ENCODE results near the gene MIEF1. TPM values are rescaled to one million over a fixed set of nuclear protein-coding genes. Genes with fewer than 3 reads are reported as not detected.
"Not testable (repeated sequence)": the region's sequence is repeated elsewhere in the genome, so short reads cannot be mapped to it uniquely, and the experiment has no call there.

MIEF1 gene
- total RNA-seq, 1 experiment from 2014 or later: 19.8 TPM

DNA sequence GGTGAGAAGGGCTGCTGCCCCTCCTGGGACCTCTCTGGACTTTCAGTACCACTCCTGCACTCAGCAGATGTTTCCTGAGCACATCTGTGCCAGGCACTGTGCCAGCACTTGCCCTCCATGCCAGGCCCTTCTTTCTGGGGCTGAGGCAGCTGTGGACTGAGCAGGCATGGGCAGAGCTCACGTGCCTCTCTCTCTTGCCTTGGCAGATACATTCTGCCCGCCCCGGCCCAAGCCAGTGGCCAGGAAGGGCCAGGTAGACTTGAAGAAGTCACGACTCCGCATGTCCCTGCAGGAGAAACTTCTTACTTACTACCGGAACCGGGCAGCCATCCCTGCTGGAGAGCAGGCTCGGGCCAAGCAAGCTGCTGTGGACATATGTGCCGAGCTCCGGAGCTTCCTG is 9.9 kb downstream of the MIEF1 start:
- DNase-seq (ENCODE audit: low spot score): no peak

DNA sequence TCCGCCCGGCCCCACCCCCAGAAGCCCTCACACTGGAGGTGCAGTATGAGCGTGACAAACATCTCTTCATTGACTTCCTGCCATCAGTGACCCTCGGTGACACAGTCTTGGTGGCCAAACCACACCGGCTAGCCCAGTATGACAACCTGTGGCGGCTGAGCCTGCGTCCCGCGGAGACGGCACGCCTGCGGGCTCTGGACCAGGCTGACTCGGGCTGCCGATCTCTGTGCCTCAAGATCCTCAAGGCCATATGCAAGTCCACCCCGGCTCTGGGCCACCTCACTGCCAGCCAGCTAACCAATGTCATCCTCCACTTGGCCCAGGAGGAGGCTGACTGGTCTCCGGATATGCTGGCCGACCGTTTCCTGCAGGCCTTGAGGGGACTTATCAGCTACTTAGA is 11.7 kb downstream of the MIEF1 start:
- no peak for DNase-seq (ENCODE audit: low spot score)

DNA sequence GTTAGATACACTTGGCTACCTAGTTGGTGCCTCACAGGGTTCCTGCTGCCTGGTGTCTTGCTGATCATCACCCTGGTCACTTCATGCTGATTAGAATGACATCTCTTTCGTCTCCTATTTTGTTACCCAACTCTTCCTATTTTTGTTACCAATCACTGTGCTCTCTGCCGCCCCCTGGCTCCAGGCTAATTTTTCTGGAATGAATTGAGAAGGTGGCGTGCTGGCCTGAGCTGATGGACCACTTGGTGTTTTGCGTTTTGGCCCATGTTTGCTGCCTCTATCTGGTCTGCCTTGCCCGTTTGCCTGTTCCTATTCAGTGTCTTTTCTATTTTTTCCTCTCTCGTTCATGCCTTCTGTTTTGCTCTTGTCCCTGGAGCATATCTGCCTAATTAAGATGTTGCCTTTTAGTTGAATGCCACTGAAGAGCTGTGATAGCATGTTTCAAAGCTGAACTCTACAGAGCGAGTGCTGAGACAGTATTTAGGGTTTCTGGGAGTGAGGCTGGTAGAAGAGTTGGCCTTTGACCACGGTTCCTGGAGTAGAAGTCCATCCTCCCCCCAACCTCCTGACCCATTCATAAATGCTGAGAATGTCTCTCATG is 12.4 kb downstream of the MIEF1 start:
- no peak for DNase-seq (ENCODE audit: low spot score)

DNA sequence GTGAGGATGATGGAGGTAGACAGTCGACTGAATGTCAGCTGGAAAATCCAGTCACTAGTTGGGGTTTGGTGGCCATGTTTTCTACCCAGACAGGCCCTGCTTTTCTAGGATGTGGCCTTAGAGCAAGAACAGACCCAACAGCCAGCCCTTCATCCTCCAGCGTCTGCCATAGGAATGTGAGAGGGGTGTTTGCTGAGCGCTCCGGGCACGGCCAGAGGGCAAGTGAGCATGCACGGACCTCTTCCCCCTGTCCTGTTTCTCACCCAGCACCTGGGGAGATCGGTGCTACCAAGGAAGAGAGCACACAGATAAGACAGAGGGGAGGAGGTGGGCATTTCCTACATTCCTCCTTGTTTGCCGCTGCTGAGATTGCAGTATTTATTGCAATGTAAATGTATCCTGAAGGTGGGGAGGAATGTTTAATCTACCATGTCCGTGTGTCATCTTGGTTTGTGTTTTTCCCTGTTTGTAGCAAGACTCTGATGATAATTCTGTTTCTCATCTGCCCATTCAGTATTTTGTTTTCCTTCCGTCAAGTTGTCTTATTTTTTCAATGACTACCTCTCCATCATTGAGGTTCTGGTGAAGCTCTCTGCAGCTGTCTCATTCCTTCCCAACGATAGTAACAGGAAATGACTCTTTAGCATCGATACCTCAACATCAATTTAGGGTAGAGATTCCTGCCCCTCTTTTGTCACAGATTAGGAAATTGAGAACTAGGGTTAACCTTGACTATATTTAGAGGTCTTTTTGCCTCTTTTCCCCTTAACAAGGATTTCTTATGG is 13.4 kb downstream of the MIEF1 start:
- DNase-seq (ENCODE audit: low spot score): no peak

DNA sequence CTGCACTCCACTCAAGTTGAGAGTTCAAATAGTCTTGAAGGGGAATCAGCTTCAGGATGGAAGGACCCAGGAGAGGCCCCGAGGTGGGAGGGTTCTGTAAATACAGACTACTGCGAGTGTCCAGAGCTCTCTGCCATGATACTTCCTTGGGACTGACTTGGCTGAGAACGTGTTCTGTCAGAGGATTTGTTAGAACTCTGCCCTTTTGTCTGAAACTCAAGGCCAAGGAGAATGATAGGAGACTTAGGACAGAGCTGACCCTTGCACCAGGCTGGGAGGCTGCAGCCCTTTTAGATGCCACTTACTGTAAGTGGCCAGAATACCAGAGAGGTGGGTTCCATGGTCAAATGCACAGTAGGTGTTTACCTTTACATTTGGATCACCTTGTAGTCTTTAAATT is 15.4 kb downstream of the MIEF1 start:
- DNase-seq (ENCODE audit: low spot score): no peak

DNA sequence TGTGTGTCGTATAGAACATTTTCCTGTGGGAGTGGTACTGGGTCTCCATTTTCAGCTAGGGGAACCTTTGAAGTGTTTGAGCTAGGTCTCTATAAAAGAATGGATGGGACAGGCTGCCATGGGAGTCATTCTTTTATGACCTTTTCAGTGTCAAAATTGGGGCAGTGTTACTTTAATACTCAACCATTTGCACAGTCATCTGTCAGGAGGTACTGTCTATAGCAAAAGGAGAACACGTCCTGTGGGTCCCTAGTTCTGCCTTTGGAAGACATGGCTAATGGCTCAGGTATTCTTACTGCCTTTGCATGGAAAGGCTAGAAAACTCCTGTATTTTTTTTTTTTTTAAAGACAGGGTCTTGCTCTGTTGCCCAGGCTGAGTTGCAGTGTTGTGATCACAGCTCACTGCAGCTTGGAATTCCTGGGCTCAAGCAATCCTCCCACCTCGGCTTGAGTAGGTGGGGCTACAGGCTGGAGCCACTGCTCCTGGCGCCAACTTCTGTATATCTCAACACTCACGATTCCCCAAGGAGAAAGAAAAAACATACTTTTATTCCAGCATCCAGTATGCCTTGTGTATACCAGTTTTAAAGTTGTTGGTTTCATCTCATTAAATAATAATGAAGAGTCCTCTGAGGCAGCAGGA is 16.2 kb downstream of the MIEF1 start:
- no peak for DNase-seq (ENCODE audit: low spot score)

DNA sequence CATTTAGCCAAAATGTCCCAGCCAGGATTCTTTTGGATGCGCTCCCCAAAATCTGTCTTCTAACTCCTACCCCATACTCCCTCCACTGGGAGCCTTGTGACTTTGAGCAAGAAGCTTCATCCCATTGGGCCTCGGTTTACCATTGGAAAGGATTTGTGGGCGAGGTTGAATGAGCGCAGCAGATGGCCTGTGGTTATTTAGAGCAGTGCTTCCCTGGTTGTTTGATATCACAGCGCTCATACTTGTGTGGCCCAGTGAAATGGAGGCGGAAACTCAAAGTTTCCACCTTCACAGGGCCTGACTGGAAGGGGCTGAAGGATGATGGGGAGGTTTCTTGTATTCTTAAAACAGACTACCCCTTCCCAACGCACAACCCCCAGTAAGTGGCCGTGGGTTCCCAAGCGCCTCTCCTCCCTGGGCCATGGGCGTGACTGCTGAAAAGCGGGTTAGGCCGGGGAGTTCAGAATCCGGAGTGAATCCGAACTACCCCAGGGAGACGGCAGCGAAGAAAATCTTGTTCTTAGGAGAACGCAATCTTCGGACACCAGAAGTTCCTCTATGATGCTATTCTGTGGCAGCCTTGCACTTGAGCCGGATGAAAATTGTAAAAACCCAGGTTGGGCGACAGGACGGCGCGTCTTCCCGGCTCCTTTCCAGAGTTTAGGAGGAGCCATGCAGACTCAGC is 17.0 kb downstream of the MIEF1 start:
- DNase-seq (ENCODE audit: low spot score): no peak

DNA sequence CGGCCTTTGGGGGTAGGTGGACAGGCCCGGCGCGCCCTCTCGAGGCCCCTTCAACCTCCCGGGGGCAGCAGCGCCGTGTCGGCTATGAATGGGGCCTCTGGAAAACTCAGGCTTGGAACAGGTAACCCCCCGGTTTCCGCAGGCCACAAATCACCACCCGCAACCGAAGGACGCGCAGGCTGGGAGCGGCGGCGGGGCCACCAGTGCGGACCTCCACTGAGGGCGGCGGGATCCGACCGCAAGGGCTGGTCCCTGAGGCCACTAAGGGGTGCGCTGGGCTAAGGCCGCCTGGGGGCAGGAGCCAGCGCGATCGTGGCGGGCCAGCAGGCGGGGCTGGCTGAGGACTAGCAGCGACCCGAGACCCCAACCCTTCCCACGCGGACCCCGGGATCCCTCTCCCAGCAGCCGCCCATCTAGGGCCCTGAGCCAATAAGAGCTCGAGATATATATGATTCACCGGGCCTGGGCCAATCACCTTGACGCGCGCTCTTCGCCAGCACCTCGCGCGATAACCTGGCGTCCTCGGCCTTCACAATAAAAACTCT is 17.7 kb downstream of the MIEF1 start:
- DNase-seq (ENCODE audit: low spot score): peak; percentile 99

DNA sequence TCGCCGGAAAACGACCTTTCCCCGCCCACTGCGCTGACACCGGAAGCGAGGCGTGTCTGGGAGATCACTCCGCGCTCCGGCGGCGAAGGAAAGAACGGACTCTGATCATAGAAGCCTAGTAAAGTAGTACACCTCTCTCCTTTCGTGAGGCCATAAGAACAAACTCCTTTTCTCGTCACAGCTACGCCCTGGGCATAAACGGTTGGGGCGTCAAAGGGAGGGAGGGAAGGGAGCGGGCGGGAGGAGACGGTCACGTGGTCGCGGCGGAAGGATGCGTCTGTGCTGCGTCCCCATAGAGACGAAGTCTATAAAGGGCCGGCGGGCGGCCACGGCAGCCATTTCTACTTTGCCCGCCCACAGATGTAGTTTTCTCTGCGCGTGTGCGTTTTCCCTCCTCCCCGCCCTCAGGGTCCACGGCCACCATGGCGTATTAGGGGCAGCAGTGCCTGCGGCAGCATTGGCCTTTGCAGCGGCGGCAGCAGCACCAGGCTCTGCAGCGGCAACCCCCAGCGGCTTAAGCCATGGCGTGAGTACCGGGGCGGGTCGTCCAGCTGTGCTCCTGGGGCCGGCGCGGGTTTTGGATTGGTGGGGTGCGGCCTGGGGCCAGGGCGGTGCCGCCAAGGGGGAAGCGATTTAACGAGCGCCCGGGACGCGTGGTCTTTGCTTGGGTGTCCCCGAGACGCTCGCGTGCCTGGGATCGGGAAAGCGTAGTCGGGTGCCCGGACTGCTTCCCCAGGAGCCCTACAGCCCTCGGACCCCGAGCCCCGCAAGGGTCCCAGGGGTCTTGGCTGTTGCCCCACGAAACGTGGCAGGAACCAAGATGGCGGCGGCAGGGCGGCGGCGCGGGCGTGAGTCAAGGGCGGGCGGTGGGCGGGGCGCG is 18.4 kb downstream of the MIEF1 start, which contains the start of gene ATF4:
Gene ATF4 (plus strand): TSS at position 337 of the 880 bp plus-strand sequence. CDS start 884 bp downstream, outside the sequence.
- DNase-seq (ENCODE audit: low spot score): no peak

DNA sequence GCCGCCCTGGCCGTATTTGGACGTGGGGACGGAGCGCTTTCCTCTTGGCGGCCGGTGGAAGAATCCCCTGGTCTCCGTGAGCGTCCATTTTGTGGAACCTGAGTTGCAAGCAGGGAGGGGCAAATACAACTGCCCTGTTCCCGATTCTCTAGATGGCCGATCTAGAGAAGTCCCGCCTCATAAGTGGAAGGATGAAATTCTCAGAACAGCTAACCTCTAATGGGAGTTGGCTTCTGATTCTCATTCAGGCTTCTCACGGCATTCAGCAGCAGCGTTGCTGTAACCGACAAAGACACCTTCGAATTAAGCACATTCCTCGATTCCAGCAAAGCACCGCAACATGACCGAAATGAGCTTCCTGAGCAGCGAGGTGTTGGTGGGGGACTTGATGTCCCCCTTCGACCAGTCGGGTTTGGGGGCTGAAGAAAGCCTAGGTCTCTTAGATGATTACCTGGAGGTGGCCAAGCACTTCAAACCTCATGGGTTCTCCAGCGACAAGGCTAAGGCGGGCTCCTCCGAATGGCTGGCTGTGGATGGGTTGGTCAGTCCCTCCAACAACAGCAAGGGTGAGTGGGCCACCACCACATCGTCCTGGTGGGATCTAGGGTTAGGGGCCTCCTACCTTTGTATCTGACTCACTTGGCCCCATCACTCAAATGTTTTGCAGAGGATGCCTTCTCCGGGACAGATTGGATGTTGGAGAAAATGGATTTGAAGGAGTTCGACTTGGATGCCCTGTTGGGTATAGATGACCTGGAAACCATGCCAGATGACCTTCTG is 19.2 kb downstream of the MIEF1 start:
- peak; percentile 64 for DNase-seq (ENCODE audit: low spot score)

DNA sequence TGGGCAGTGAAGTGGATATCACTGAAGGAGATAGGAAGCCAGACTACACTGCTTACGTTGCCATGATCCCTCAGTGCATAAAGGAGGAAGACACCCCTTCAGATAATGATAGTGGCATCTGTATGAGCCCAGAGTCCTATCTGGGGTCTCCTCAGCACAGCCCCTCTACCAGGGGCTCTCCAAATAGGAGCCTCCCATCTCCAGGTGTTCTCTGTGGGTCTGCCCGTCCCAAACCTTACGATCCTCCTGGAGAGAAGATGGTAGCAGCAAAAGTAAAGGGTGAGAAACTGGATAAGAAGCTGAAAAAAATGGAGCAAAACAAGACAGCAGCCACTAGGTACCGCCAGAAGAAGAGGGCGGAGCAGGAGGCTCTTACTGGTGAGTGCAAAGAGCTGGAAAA is 20.0 kb downstream of the MIEF1 start:
- DNase-seq (ENCODE audit: low spot score): not testable (repeated sequence)

DNA sequence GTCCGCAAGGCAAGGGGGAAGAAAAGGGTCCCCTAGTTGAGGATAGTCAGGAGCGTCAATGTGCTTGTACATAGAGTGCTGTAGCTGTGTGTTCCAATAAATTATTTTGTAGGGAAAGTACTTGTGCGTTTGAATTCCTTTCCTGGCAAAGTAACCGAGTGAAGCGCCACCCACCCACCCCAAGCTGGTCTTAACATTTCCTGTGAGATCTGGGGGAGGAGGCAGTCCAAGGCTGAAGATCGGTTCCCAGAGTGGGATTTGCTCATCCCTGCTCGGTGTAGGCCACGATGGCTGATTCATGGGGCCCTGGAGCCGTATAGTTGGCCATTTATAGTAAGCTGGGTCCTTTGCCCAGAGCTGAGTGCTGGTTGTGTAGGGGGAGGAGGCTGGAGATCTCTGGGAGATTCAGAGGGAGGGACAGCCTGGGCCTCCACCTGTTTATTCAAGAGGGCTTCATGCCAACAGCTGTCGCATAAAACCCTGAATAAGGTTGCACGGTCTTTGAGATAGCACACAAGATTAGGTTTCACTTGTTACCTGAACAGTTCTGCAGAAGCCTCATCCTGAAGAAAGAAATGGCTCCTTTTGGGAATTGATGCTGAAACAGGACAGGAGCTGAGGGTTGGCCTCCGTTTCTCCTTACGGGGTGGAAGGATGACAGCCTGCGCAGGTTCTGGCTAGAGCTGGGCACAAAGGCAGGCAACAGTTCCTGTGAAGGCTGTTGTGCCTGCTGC is 20.6 kb downstream of the MIEF1 start:
- no peak for DNase-seq (ENCODE audit: low spot score)

DNA sequence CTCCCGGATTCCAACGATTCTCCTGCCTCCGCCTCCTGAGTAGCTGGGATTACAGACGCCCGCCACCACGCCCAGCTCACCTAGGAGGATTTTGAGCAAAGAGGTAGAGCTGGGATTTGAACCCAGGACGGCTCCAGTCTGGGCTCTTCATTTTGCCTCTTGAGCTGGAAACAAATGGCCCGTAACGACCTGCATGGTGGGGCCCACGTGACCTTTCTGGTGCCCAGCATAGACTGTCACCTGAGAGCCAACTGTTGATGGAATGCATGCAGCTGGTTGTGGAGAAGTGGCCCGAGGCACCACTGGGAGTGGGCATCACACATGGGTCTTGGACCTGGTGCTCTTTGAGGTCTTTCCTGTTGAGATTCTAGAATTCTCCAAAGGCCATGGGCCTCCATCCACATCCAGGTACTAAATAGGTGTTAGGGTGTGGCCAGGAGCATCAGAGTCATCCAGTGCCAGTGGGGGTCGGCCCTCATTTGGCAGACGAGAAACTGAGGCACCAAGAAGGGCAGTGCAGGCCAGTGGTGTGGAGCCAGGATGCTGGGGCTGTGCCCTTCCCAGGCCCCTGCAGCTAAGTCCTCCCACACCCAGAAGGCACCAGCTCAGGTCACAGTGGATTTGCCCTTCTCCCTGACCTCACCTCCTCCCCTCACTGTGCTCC is 22.1 kb downstream of the MIEF1 start:
- DNase-seq (ENCODE audit: low spot score): no peak

DNA sequence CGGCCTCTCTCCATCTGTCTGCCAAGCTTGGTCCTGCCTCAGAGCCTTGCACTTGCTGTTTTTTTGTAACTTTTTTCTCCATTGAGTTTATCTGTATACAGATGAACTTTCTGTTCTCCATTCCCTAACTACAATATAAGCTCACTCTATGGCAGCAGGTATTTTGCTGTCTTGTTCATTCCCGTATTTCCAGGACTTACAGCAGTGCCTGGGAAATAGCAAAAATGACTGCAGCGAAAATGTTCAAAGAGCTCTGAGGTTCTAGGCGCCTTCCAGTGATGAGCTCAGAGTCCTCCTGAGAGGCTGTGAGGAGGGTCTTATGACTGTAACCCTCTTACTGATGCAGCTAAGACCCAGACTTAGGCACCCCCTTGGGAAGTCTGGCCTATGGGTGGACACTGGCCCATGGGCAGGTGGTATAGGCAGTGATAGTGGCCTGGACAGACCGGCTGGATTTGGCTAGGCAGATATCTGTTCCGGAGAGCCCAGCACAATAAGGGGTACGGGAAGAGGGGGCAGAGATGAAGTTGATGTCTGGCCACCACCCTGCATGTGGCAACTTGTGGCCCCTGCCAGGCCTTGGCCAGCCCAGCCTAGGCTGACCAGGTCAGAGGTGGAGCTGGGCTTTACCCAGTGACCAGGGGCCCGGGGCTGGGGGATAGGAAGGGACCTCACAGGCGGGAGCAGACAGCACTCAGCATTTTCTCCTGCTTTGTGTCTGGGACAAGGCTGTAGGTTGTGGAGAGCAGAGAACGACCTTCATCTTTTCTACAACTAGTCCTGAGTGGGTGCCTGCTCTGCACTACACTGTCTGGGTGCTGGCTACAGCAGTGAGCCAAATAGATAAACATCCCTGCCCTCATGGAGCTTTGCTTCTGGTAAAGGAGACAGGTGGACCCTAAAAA is 22.9 kb downstream of the MIEF1 start:
- no peak for DNase-seq (ENCODE audit: low spot score)

DNA sequence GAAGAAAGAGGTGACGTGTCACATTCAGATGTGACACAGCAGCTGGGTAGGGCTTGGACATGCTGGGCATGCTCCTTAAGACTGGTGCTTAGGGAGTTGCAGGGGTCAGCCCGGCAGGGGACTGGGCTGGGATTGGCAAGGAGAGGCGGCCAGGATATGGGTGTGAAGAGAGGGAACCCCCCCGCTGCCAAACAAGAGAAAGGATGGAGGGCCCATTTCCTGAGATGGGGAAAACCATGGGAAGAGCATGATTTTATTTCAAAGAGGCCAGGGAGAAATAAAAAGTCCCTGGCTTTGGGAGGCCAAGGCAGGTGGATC is 23.5 kb downstream of the MIEF1 start:
- DNase-seq (ENCODE audit: low spot score): no peak

DNA sequence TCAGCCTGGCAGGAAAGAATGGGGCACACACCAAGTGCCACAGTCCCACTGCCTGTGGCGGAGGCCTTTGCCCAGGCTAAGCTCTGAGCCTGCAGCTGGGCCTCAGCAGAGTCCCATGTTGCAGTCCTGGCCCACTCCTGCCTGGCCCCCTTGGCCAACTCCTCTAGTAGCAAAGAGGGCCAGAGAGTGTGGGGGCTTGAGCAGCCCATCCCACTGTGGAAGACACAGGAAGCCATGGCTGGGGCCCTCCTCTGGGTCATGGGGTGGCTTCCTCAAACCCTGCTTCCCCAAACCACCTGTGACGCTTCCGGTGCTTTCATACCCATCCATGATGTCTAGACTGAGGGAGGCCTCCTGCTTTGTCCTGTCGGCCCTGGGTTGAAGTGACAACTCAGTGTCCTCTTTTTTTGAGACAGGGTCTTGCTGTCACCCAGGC is 24.7 kb downstream of the MIEF1 start:
- DNase-seq (ENCODE audit: low spot score): no peak

DNA sequence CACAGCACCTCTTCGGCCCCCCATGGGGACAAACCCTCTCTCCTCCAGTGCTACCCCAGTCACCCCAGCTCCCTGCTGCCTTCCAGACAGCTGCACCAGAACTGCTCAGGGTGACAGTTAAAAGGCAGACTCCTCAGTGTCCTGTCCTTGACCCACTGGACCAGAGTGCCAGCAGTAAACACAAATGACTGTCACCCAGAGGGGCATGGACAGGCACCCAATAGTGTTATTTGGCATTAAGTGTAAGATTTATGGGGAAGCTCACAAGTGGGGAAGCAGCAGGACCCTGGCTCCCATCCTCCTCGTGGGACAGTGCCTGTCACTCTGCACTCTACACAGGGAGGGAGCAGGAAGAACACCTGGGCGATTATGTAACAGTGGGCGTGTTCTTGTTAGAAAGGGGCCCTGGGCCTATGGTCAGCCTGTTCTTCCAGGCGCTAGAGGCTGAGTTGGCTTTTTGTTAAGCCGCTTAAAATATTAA is 25.4 kb downstream of the MIEF1 start:
- no peak for DNase-seq (ENCODE audit: low spot score)

Data from H4 (cell line).